Sigmoid colon (tissue), 7 donors: Measurements from ENCODE around the gene TOP1. TPM values are rescaled to one million over a fixed set of nuclear protein-coding genes. Genes with fewer than 3 reads are reported as not detected.
A peak's percentile ranks its signal among the peaks of the same experiment; 100 is the strongest.

Experiments
- DNase-seq: peaks from one replicate; pipeline ENCODE4 v3.0.0-alpha.2; 2019
- H3K27ac ChIP-seq, 4 donors: fragments of 200-600 bp; sonication (generic); one replicate each; pipeline ENCODE4 v1.5.1; 2016 to 2019; ENCODE audit warnings: mild to moderate bottlenecking in 1 of 4
- H3K27me3 ChIP-seq, 3 donors: fragments of 200-600 bp; sonication (generic); one replicate each; pipeline ENCODE4 v1.5.1; 2019; ENCODE audit warnings: mild to moderate bottlenecking in 1 of 3
- H3K36me3 ChIP-seq, 4 donors: fragments of 200-600 bp; sonication (generic); one replicate each; pipeline ENCODE4 v1.5.1; 2016 to 2019
- H3K4me1 ChIP-seq, 4 donors: fragments of 200-600 bp; sonication (generic); one replicate each; pipeline ENCODE4 v1.5.1; 2017 to 2019
- H3K4me3 ChIP-seq, 4 donors: fragments of 200-600 bp; sonication (generic); one replicate each; pipeline ENCODE4 v1.5.1; 2017 to 2019; ENCODE audit warnings: mild to moderate bottlenecking in 2 of 4, moderate library complexity in 1 of 4
- H3K9me3 ChIP-seq, 4 donors: fragments of 200-600 bp in 3 of 4; sonication (generic) in 3 of 4; one replicate each; pipeline versions ENCODE4 v1.5.1 to v1.6.1; 2013 to 2019
- EP300 ChIP-seq, 4 donors: sonication (generic); formaldehyde crosslinking; IDR thresholded peaks; one replicate each; pipeline ENCODE4 v1.6.1; 2017; ENCODE audit warnings: antibody characterized with exemption in 4 of 4
- POLR2A ChIP-seq, 2 donors: fragments of 450-650 bp; IDR thresholded peaks; one replicate each; pipeline ENCODE4 v1.6.1; 2016; ENCODE audit warnings: antibody characterized with exemption in 2 of 2, mild to moderate bottlenecking in 2 of 2, moderate library complexity in 2 of 2
- POLR2AphosphoS5 ChIP-seq, 4 donors: sonication (generic); formaldehyde crosslinking; IDR thresholded peaks; one replicate each; pipeline ENCODE4 v1.6.1; 2017; ENCODE audit warnings: antibody characterized with exemption in 4 of 4
- WGBS, 2 donors: extraction: QIAGEN DNeasy Blood & Tissue Kit; methylation state at CpG; one replicate each; pipeline ENCODE4 v1.1.7; 2013; 5-methylcytosine and 5-hydroxymethylcytosine counted together
- intact Hi-C: fragments of 100-400 bp; cut with DNase I; formaldehyde crosslinking; loops from one replicate; pipeline ENCODE4 v1.15.1; 2023
- polyA plus RNA-seq, 3 donors: library from polyadenylated mRNA; stranded (reverse); fragments of 200-250 nt; gene quantifications; one replicate each; pipeline ENCODE4 v1.2.3, GENCODE V29; 2013
- total RNA-seq, 4 donors: library from RNA; depleted of rRNA; stranded (reverse); fragments of >200 nt; gene quantifications; one replicate each; pipeline ENCODE4 v1.1.0, GENCODE V29; 2016
- TF ChIP-seq, protein P1 (sequence below), 4 experiments: fragments of 450-650 bp in 3 of 4; fragments of 200-600 bp in 1 of 4; IDR thresholded peaks; one replicate each; pipeline ENCODE4 v1.5.1; 2016 to 2019; ENCODE audit warnings: antibody characterized with exemption in 4 of 4, mild to moderate bottlenecking in 3 of 4, moderate library complexity in 2 of 4
- donor health status: healthy with polysubstance abuse.
- donor health status: Bipolar disorder and iron deficiency.
- donor health status: healthy.

Gene TOP1
- total RNA-seq, result 10 to 100 TPM; 22.0 to 33.2 (median 22.4) TPM
- polyA plus RNA-seq, result 10 to 100 TPM; 26.4 to 45.0 (median 43.2) TPM

DNA sequence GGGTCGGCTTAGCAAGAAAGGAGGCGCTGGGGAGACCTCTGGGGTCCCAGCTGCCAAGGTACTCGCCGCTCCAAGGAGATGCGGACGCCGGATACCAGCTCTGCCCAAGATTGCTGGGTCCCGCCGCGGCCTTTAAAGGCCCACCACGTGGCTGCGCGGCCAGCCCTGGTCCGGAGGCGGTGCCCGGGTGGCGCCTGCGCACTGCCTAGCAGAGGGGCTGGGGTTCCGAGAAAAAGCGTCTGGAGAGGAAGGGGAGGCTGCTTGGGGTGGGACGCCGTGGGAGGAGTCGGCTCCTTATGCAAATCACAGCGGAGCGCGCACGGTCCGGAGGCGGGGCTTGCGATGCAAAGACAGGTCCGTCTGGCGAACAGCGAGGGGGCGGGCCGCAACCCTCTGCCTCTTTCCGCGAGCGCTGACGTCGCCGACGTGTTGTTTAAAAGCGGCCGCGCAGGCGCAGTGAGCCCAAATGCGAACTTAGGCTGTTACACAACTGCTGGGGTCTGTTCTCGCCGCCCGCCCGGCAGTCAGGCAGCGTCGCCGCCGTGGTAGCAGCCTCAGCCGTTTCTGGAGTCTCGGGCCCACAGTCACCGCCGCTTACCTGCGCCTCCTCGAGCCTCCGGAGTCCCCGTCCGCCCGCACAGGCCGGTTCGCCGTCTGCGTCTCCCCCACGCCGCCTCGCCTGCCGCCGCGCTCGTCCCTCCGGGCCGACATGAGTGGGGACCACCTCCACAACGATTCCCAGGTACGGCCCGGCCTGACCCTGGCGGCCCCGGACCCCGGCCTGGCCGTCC lies at the start of gene TOP1:
TOP1 (plus strand) TSS at position 464 of the 791 bp plus-strand sequence; CDS start at position 710, 246 bp downstream.
- Histone ChIP-seq H3K4me1 (peaks cover 0 to 43% (median 40%) of the 10 kb centered on the region in 4 donors), H3K9me3 (no peaks in the 10 kb centered on the region), H3K4me3 (peak within 1 kb of the TSS; percentile 98 to 100 (median 100)), H3K36me3 (no peaks in the 10 kb centered on the region), H3K27me3 (no peaks in the 10 kb centered on the region), H3K27ac (peak within 1 kb of the TSS; percentile 98 to 100 (median 100))
- DNase-seq, result peak; percentile 100
- TF ChIP-seq POLR2AphosphoS5 (IDR thresholded peaks at IDR 0.05), result peak; percentile 99 to 100 (median 100)
- TF ChIP-seq POLR2A (IDR thresholded peaks at IDR 0.05), result peak; percentile 97 to 98
- TF ChIP-seq EP300 (IDR thresholded peaks at IDR 0.05), result peak in 1 of 4 donors; percentile 27
- TF ChIP-seq, protein P1, sequence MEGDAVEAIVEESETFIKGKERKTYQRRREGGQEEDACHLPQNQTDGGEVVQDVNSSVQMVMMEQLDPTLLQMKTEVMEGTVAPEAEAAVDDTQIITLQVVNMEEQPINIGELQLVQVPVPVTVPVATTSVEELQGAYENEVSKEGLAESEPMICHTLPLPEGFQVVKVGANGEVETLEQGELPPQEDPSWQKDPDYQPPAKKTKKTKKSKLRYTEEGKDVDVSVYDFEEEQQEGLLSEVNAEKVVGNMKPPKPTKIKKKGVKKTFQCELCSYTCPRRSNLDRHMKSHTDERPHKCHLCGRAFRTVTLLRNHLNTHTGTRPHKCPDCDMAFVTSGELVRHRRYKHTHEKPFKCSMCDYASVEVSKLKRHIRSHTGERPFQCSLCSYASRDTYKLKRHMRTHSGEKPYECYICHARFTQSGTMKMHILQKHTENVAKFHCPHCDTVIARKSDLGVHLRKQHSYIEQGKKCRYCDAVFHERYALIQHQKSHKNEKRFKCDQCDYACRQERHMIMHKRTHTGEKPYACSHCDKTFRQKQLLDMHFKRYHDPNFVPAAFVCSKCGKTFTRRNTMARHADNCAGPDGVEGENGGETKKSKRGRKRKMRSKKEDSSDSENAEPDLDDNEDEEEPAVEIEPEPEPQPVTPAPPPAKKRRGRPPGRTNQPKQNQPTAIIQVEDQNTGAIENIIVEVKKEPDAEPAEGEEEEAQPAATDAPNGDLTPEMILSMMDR (IDR thresholded peaks at IDR 0.05), result no peak
- intact Hi-C loops, result loop anchor here (2.0 to 5.0 kb wide), 2 partner anchors 24 to 49 kb away; no protein-coding TSS in a partner anchor
- 0 to 1% methylated on average over 85 of the region's 85 CpGs for WGBS, 2 donors

DNA sequence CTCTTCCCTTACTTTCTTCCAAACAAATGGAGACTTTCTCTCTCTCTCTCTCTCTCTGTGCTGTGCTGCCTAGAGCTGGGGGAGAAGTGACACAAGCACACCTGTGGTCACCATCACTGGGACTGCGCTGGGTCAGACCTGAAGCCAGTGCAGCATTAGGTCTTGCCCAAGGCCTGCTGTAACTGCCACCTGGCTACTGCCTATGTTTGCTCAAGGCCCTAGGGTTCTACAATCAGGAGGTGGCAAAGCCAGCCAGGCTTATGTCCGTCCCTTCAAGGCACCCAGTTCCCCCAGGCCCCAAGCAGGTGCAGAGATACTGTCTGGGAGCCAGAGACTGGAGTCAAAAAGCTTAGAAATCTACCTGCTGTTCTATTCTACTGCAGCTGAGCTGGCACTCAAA lies 49.4 kb upstream of the TOP1 start:
- H3K4me3 ChIP-seq, result no peak overlapping the region
- no peaks in the 10 kb centered on the region for H3K4me1 ChIP-seq
- H3K36me3 ChIP-seq, result no peaks in the 10 kb centered on the region
- no peaks in the 10 kb centered on the region for H3K27me3 ChIP-seq
- intact Hi-C loops, result no loop called here
- peak; percentile 54 for DNase-seq
- H3K9me3 ChIP-seq, result peaks cover 0 to 5% (median 2%) of the 10 kb centered on the region in 4 donors
- WGBS, 2 donors, result 86 to 91% methylated on average over 2 of the region's 2 CpGs
- H3K27ac ChIP-seq, result no peak overlapping the region
- TF ChIP-seq, protein P1 (IDR thresholded peaks at IDR 0.05), result no peak
- TF ChIP-seq EP300 (IDR thresholded peaks at IDR 0.05) (no peak), POLR2AphosphoS5 (IDR thresholded peaks at IDR 0.05) (no peak), POLR2A (IDR thresholded peaks at IDR 0.05) (no peak)

DNA sequence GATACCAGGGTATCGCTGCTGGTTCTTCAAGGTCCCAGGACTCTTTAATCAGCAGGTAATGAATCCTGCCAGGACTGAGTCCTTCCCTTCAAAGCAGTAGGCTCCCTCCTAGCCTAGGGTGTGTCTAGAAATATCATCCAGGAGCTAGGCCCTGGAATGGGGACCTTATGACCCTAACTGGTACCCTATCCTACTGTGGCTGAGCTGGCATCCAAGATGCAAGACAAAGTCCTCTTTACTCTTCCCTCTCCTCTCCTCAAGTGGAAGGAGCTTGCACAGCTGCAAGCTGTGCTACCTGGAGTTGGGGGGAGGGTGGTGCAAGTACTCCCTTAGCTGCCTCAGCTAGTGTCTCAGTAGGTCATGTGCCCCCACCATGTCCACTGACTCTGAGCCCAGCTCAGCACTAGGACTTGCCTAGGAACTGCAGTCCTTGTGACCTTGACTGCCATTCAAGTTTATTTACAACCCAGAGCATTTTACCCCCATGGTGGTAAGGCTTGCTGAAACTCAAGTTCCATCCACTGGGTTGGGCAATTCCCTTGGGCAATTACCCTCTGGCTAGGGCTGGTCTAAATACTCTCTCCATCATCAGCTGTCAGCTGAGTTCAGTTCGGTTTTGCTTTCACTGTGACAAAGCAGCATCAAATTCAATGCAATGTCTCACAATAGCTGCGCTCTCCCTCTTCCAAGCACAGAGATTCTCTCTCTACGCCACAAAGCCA lies 48.4 kb upstream of the TOP1 start:
- H3K4me3 ChIP-seq, result no peak overlapping the region
- H3K27me3 ChIP-seq, result no peaks in the 10 kb centered on the region
- intact Hi-C loops, result no loop called here
- peak; percentile 11 for DNase-seq
- WGBS, 2 donors, result 86 to 87% methylated on average over 4 of the region's 4 CpGs
- no peaks in the 10 kb centered on the region for H3K36me3 ChIP-seq
- TF ChIP-seq POLR2AphosphoS5 (IDR thresholded peaks at IDR 0.05) (no peak), EP300 (IDR thresholded peaks at IDR 0.05) (no peak), POLR2A (IDR thresholded peaks at IDR 0.05) (no peak)
- TF ChIP-seq, protein P1 (IDR thresholded peaks at IDR 0.05), result no peak
- H3K4me1 ChIP-seq, result no peaks in the 10 kb centered on the region
- H3K9me3 ChIP-seq, result peaks cover 0 to 5% (median 2%) of the 10 kb centered on the region in 4 donors
- no peak overlapping the region for H3K27ac ChIP-seq

DNA sequence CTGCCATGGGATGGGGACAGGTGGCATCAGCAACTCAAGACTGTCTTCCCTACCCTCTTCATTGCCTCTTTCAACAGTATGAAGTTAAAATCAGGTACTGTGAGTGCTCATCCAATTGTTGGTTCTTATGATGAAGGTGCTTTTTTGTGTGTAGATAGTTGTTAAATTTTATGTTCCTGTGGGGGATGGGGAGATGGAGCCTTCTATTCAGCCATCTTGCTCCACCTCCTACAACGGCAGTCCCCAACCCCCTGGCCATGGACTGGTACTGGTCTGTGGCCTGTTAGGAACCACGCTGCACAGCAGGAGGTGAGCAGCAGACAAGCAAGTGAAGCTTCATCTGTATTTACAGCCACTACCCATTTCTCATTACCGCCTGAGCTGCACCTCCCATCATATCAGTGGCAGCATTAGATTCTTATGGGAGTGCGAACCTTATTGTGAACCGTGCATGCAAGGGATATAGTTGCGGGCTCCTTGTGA lies 47.8 kb upstream of the TOP1 start:
- 92 to 93% methylated on average over 6 of the region's 6 CpGs for WGBS, 2 donors
- H3K27ac ChIP-seq, result no peak overlapping the region
- no peaks in the 10 kb centered on the region for H3K27me3 ChIP-seq
- peaks cover 0 to 5% (median 2%) of the 10 kb centered on the region in 4 donors for H3K9me3 ChIP-seq
- no peak overlapping the region for H3K4me3 ChIP-seq
- no peak for TF ChIP-seq EP300 (IDR thresholded peaks at IDR 0.05)
- no peak for TF ChIP-seq POLR2AphosphoS5 (IDR thresholded peaks at IDR 0.05)
- TF ChIP-seq, protein P1 (IDR thresholded peaks at IDR 0.05), result no peak
- TF ChIP-seq POLR2A (IDR thresholded peaks at IDR 0.05), result no peak
- intact Hi-C loops, result no loop called here
- H3K36me3 ChIP-seq, result no peaks in the 10 kb centered on the region
- no peaks in the 10 kb centered on the region for H3K4me1 ChIP-seq
- peak; percentile 26 for DNase-seq
